SK-N-SH (cell line): ENCODE data around the gene MTG1. TPM values are rescaled to one million over a fixed set of nuclear protein-coding genes. Genes with fewer than 3 reads are reported as not detected.

Source experiments
- CTCF ChIA-PET: fragments of 300-600, 350-600 bp; formaldehyde crosslinking; extraction: SDS; loops from one replicate; lab custom pipeline; 2021; lab: Yijun Ruan, JAX
- POLR2A ChIA-PET: fragments of 350-600 bp; sonication (Branson Sonifier 250); formaldehyde crosslinking; extraction: SDS; loops from one replicate; lab custom pipeline; 2020; ENCODE audit warnings: antibody characterized with exemption, inconsistent platforms; lab: Yijun Ruan, JAX
- DNase-seq: peaks from one replicate; pipeline ENCODE4 v3.0.0; 2012
- H2AFZ ChIP-seq: fragments of 200-600 bp; sonication (generic); 2 replicates; pipeline ENCODE4 v1.8.1; 2016; ENCODE audit warnings: antibody characterized with exemption, mild to moderate bottlenecking, low read depth
- H3F3A ChIP-seq: fragments of 200-600 bp; sonication (generic); replicated peaks from 2 replicates; pipeline ENCODE3; 2016; ENCODE audit warnings: antibody characterized with exemption, mild to moderate bottlenecking; ENCODE audit not compliant: insufficient read depth
- H3K27ac ChIP-seq, 2 experiments: fragments of 200-500 bp in 1 of 2; fragments of 200-600 bp in 1 of 2; sonication (Bioruptor generic) in 1 of 2; sonication (generic), shearing (Covaris generic) in 1 of 2; 2 replicates each; pipeline versions ENCODE4 v1.5.1 to v1.6.1; 2014 to 2016; ENCODE audit warnings: low read depth in 2 of 2, inconsistent platforms in 1 of 2, low read length in 1 of 2, mild to moderate bottlenecking in 1 of 2, mixed read lengths in 1 of 2
- H3K27me3 ChIP-seq: fragments of 200-600 bp; sonication (generic), shearing (Covaris generic); 2 replicates; pipeline ENCODE4 v1.6.1; 2016; ENCODE audit warnings: mixed run types; ENCODE audit not compliant: insufficient read depth
- H3K36me3 ChIP-seq, 2 experiments: fragments of 200-500 bp in 1 of 2; fragments of 200-600 bp in 1 of 2; sonication (Bioruptor generic) in 1 of 2; sonication (generic) in 1 of 2; replicated peaks in 1 of 2; 2 replicates each; pipeline versions ENCODE3 to v1.5.1; 2014 to 2016; ENCODE audit warnings: low read length in 1 of 2, mild to moderate bottlenecking in 1 of 2; ENCODE audit not compliant: insufficient read depth in 2 of 2, control insufficient read depth in 1 of 2
- H3K4me1 ChIP-seq, 2 experiments: fragments of 200-500 bp in 1 of 2; fragments of 200-600 bp in 1 of 2; sonication (Bioruptor generic) in 1 of 2; sonication (generic), shearing (Covaris generic) in 1 of 2; 2 replicates each; pipeline versions ENCODE4 v1.5.1 to v1.6.1; 2014 to 2016; ENCODE audit warnings: low read depth in 1 of 2, low read length in 1 of 2, mixed run types in 1 of 2; ENCODE audit not compliant: insufficient read depth in 2 of 2, control insufficient read depth in 1 of 2
- H3K4me2 ChIP-seq: fragments of 200-600 bp; sonication (generic), shearing (Covaris generic); 2 replicates; pipeline ENCODE4 v1.6.1; 2017; ENCODE audit warnings: mixed run types
- H3K4me3 ChIP-seq, 2 experiments: fragments of 200-500 bp in 1 of 2; fragments of 200-600 bp in 1 of 2; sonication (Bioruptor generic) in 1 of 2; sonication (generic), shearing (Covaris generic) in 1 of 2; 2 replicates each; pipeline versions ENCODE4 v1.5.1 to v1.8.1; 2014 to 2016; ENCODE audit warnings: low read depth in 2 of 2, inconsistent platforms in 1 of 2, low read length in 1 of 2, mild to moderate bottlenecking in 1 of 2, mixed read lengths in 1 of 2, moderate library complexity in 1 of 2
- H3K79me2 ChIP-seq: fragments of 200-600 bp; sonication (generic); 2 replicates; pipeline ENCODE4 v1.8.1; 2017; ENCODE audit warnings: mild to moderate bottlenecking; ENCODE audit not compliant: insufficient read depth
- H3K9ac ChIP-seq: fragments of 200-600 bp; sonication (generic); 2 replicates; pipeline ENCODE4 v1.6.1; 2017; ENCODE audit warnings: mixed run types
- H3K9me2 ChIP-seq: fragments of 200-600 bp; sonication (generic); 2 replicates; pipeline ENCODE4 v1.6.1; 2017; ENCODE audit warnings: mixed run types
- H3K9me3 ChIP-seq: fragments of 200-600 bp; sonication (generic); 2 replicates; pipeline ENCODE4 v1.6.1; 2017; ENCODE audit warnings: mixed run types, mild to moderate bottlenecking, moderate library complexity
- H4K20me1 ChIP-seq: fragments of 200-600 bp; sonication (generic); 2 replicates; pipeline ENCODE4 v1.6.1; 2017; ENCODE audit warnings: mild to moderate bottlenecking, mixed run types; ENCODE audit not compliant: insufficient read depth
- FOSL2 ChIP-seq: IDR thresholded peaks from 2 replicates; pipeline ENCODE4 v1.4.0; 2012; ENCODE audit warnings: low read depth, mild to moderate bottlenecking, moderate library complexity, borderline replicate concordance
- MXI1 ChIP-seq: IDR thresholded peaks from 2 replicates; pipeline ENCODE4 v1.6.1; 2012; ENCODE audit warnings: mild to moderate bottlenecking, low read depth, low read length, improper control_type of control experiment
- NRF1 ChIP-seq: IDR thresholded peaks from 2 replicates; pipeline ENCODE4 v1.6.1; 2012; ENCODE audit warnings: low read depth, mild to moderate bottlenecking, low read length
- POLR2AphosphoS5 ChIP-seq: IDR thresholded peaks from 2 replicates; pipeline ENCODE4 v1.6.1; 2012; ENCODE audit warnings: low read depth, low read length
- SMC3 ChIP-seq: IDR thresholded peaks from 2 replicates; pipeline ENCODE4 v1.6.1; 2012; ENCODE audit warnings: low read depth, low read length, improper control_type of control experiment
- TAF1 ChIP-seq: IDR thresholded peaks from 2 replicates; pipeline ENCODE4 v1.6.1; 2012; ENCODE audit warnings: low read depth, mild to moderate bottlenecking, low read length, moderate library complexity, borderline replicate concordance
- TEAD4 ChIP-seq: IDR thresholded peaks from 2 replicates; pipeline ENCODE4 v1.4.0; 2012; ENCODE audit warnings: mild to moderate bottlenecking, borderline replicate concordance; ENCODE audit not compliant: insufficient read depth
- WGBS: methylation state at CpG from one replicate; pipeline ENCODE4 v1.1.6; 2017; ENCODE audit warnings: low lambda C conversion rate; 5-methylcytosine and 5-hydroxymethylcytosine counted together
- polyA plus RNA-seq, 3 experiments: library from polyadenylated mRNA; depleted of rRNA; stranded (reverse); fragments of >200 nt; gene quantifications; 2 replicates each; pipeline ENCODE4 v1.2.3, GENCODE V29; 2012
- TF ChIP-seq, protein P1 (sequence below): IDR thresholded peaks from 2 replicates; pipeline ENCODE4 v1.4.0; 2012; ENCODE audit warnings: low read depth

Gene MTG1
- polyA plus RNA-seq, 1 of the 3 experiments (the other 2 are of a cell fraction): 86.4 TPM

DNA sequence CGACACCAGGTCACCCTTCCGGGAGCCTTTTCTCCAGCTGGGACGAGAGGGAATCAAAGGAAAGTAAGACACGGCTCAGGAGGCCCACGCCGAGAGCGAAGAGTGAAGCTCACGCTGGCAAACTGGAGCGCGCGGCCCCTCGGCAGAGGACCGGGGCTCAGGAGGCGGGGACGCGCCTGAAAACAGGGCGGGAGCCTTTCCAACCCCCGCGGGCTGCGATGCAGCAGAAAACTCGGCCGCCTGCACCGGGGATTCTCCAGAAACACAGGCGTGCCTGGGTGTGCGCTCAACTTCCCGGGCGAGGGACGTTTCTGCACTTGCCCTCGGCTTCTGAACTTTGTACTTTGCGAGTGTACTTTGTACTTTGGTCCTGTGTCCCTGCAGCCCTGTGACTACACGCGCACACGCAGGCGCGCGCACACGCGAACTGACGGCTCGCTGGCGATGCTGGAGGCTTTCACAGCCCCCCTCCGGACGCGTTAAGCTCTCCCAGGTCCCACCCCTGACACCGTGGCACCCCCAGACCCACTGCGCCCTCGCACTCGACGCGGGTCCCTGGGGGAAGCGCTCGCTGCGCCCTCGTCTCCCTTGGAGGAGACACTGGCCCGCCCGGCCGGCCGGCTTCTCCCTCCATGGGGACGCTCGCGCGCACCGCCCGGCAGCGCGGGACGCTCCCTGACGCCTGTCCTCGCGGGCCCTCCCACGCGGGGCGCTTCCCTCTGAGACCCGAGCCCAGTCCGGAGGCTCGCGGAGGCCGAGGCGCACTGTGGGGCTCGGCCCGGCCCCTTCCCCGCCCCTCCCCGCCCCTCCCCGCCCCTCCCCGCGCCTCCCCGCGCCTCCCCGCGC lies 15.5 kb upstream of the MTG1 start:
- CTCF ChIA-PET: interaction anchor here (1.5 to 2.3 kb wide), 2 partner anchors 18 to 49 kb away, joined by 7 to 13 read pairs; no protein-coding TSS in a partner anchor
- no peaks in the 10 kb centered on the region for H3F3A ChIP-seq

GRCh38 chr10:133379152-133379800 lies 14.7 kb upstream of the MTG1 start, which contains the start of gene PAOX:
Gene PAOX, plus strand, starts transcription at chr10:133379262. Its CDS starts 55 bp downstream, at chr10:133379317.
- POLR2A ChIA-PET: interaction anchor here (0.6 to 1.1 kb wide), 2 partner anchors 13 to 31 kb away, joined by 3 read pairs; no protein-coding TSS in a partner anchor
- peak within 1 kb of the TSS in 1 of 2 experiments; percentile 67; a peak in 1 of 4 replicates for H3K27ac ChIP-seq
- H2AFZ ChIP-seq: peak within 1 kb of the TSS; percentile 92
- H4K20me1 ChIP-seq: no peaks in the 10 kb centered on the region
- no peaks in the 10 kb centered on the region for H3K27me3 ChIP-seq
- H3K4me1 ChIP-seq: peaks cover 0 to 15% of the 10 kb centered on the region in 2 experiments; a peak in 1 of 4 replicates
- H3K4me2 ChIP-seq: peak within 1 kb of the TSS; percentile 97
- no peaks in the 10 kb centered on the region for H3K9me3 ChIP-seq
- CTCF ChIA-PET: interaction anchor here (1.1 to 2.3 kb wide), 3 partner anchors 18 to 50 kb away, joined by 4 to 13 read pairs (median 7); no protein-coding TSS in a partner anchor
- peak within 1 kb of the TSS; percentile 64 for H3K9ac ChIP-seq
- peak; percentile 93 for DNase-seq
- H3F3A ChIP-seq: no peaks in the 10 kb centered on the region
- H3K36me3 ChIP-seq: no peaks in the 10 kb centered on the region
- H3K4me3 ChIP-seq: peak within 1 kb of the TSS; percentile 74 to 76
- H3K9me2 ChIP-seq: no peaks in the 10 kb centered on the region
- no peaks in the 10 kb centered on the region for H3K79me2 ChIP-seq
- 20% methylated on average over 36 of the region's 78 CpGs for WGBS
- TF ChIP-seq NRF1 (no peak), POLR2AphosphoS5 (0 out of 2 replicates have a peak, but pooled peaks have one; percentile 37), TAF1 (peak; percentile 52)

More for the DNA sequence above, 15.5 kb upstream of the MTG1 start:
- H3K9ac ChIP-seq: peak overlapping the region; percentile 64
- peak overlapping the region; percentile 97 for H3K4me2 ChIP-seq
- peak overlapping the region; percentile 74 to 76 for H3K4me3 ChIP-seq
- no peaks in the 10 kb centered on the region for H3K36me3 ChIP-seq
- H3K27ac ChIP-seq: peak overlapping the region in 1 of 2 experiments; percentile 67; a peak in 1 of 4 replicates
- H3K9me2 ChIP-seq: no peaks in the 10 kb centered on the region
- DNase-seq: peak; percentile 82
- WGBS: 1% methylated on average over 26 of the region's 90 CpGs
- peaks cover 0 to 19% of the 10 kb centered on the region in 2 experiments; a peak in 2 of 4 replicates for H3K4me1 ChIP-seq
- H4K20me1 ChIP-seq: no peaks in the 10 kb centered on the region
- TF ChIP-seq MXI1 (0 out of 2 replicates have a peak, but pooled peaks have one; percentile 9), FOSL2 (no peak), TEAD4 (no peak), NRF1 (peak; percentile 38), SMC3 (no peak)
- TF ChIP-seq, protein P1, sequence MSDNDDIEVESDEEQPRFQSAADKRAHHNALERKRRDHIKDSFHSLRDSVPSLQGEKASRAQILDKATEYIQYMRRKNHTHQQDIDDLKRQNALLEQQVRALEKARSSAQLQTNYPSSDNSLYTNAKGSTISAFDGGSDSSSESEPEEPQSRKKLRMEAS: no peak; the same call in 1 of the 2 replicates
- H2AFZ ChIP-seq: peak overlapping the region; percentile 92; the same call in 1 of the 2 replicates
- POLR2A ChIA-PET: interaction anchor here (0.6 to 1.1 kb wide), 2 partner anchors 12 to 30 kb away, joined by 3 read pairs; no protein-coding TSS in a partner anchor
- no peaks in the 10 kb centered on the region for H3K79me2 ChIP-seq
- H3K9me3 ChIP-seq: no peaks in the 10 kb centered on the region
- no peaks in the 10 kb centered on the region for H3K27me3 ChIP-seq
